Gastroesophageal sphincter (tissue), 3 donors: ENCODE measurements around the gene CHRNA5.

Experiments used
- CTCF ChIP-seq, 4 experiments: fragments of 200-600 bp in 2 of 4; fragments of 450-650 bp in 2 of 4; sonication (generic) in 1 of 4; IDR thresholded peaks; one replicate each; pipeline ENCODE4 v1.5.1; 2017 to 2019; ENCODE audit warnings: antibody characterized with exemption in 4 of 4, mild to moderate bottlenecking in 2 of 4, moderate library complexity in 2 of 4
- POLR2A ChIP-seq, 2 donors: fragments of 450-650 bp; IDR thresholded peaks; one replicate each; pipeline ENCODE4 v1.6.1; 2017; ENCODE audit warnings: antibody characterized with exemption in 2 of 2, mild to moderate bottlenecking in 2 of 2, moderate library complexity in 1 of 2
- POLR2AphosphoS5 ChIP-seq: sonication (generic); formaldehyde crosslinking; IDR thresholded peaks from one replicate; pipeline ENCODE4 v1.6.1; 2017; ENCODE audit warnings: antibody characterized with exemption

DNA sequence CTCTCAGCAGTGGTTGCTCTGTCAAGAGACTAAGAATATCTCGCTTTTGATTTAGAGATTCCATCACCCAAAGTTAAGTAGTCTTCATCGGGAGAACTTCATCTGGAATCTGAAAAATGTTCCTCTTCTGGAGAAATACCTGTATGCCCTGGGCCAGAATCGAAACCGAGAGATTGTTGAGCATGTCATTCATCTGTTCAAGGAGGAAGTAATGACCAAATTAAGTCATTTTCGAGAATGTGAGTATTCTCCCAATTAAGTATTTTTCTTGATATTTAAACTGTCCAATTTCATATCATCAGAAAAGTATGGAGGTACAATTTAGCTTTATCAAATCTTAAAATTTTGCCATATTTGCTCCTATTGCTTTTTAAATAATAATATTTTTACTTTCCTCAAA, 38.0 kb upstream of the CHRNA5 start:
- TF ChIP-seq POLR2A (IDR thresholded peaks at IDR 0.05) (no peak), CTCF (IDR thresholded peaks at IDR 0.05) (no peak), POLR2AphosphoS5 (no peak)
